ENCODE measurements around the gene TIA1.

The TIA1 gene

GRCh38 chr2:70250434-70250833, 2.0 kb upstream of the TIA1 start:
- Histone ChIP-seq H3K9ac (ENCODE audit: low read length) (no peak overlapping the region), H3K27me3 (ENCODE audit: insufficient read depth, low read length) (no peaks in the 10 kb centered on the region), H3K27ac (ENCODE audit: low read depth, low read length, poor library complexity, severe bottlenecking) (no peak overlapping the region), H3K9me3 (ENCODE audit: low read length) (no peaks in the 10 kb centered on the region), H3K4me3 (ENCODE audit: low read depth, low read length, poor library complexity, severe bottlenecking) (no peak overlapping the region), H3K9me2 (ENCODE audit: low read depth, low read length) (no peaks in the 10 kb centered on the region), H3K79me2 (ENCODE audit: insufficient read depth, low read length) (peaks cover 29% of the 10 kb centered on the region), H3K4me2 (ENCODE audit: low read length) (no peak overlapping the region), H3K4me1 (ENCODE audit: insufficient read depth, low read length, severe bottlenecking) (peaks cover 32% of the 10 kb centered on the region), H2AFZ (ENCODE audit: low read length) (0 out of 2 replicates have a peak overlapping the region, but pooled peaks have one; percentile 38), H3F3A (ENCODE audit: insufficient read depth, low read length) (0 out of 2 replicates have a peak, but pooled peaks cover 6% of the 10 kb centered on the region), H4K20me1 (ENCODE audit: insufficient read depth, low read length) (no peaks in the 10 kb centered on the region), H3K36me3 (ENCODE audit: insufficient read depth, low read length) (peaks cover 8% of the 10 kb centered on the region; the same call in 1 of the 2 replicates)
- TF ChIP-seq CTCF (IDR thresholded peaks at IDR 0.05; ENCODE audit: low read length) (no peak), EZH2 (IDR thresholded peaks at IDR 0.05; ENCODE audit: borderline replicate concordance, low read length) (no peak)

GRCh38 chr2:70247364-70248180, 856 bp downstream of the TIA1 start:
- Histone ChIP-seq H3K4me2 (ENCODE audit: low read length) (peak overlapping the region; percentile 95), H3K36me3 (ENCODE audit: insufficient read depth, low read length) (peaks cover 14% of the 10 kb centered on the region), H3K4me1 (ENCODE audit: insufficient read depth, low read length, severe bottlenecking) (peaks cover 51% of the 10 kb centered on the region), H3K9me2 (ENCODE audit: low read depth, low read length) (no peaks in the 10 kb centered on the region), H3K9ac (ENCODE audit: low read length) (peak overlapping the region; percentile 96), H3F3A (ENCODE audit: insufficient read depth, low read length) (0 out of 2 replicates have a peak, but pooled peaks cover 6% of the 10 kb centered on the region), H3K4me3 (ENCODE audit: low read depth, low read length, poor library complexity, severe bottlenecking) (peak overlapping the region; percentile 91), H2AFZ (ENCODE audit: low read length) (no peak overlapping the region), H4K20me1 (ENCODE audit: insufficient read depth, low read length) (no peaks in the 10 kb centered on the region), H3K79me2 (ENCODE audit: insufficient read depth, low read length) (peaks cover 58% of the 10 kb centered on the region), H3K27ac (ENCODE audit: low read depth, low read length, poor library complexity, severe bottlenecking) (peak overlapping the region; percentile 90), H3K9me3 (ENCODE audit: low read length) (no peaks in the 10 kb centered on the region), H3K27me3 (ENCODE audit: insufficient read depth, low read length) (no peaks in the 10 kb centered on the region)
- no peak for TF ChIP-seq CTCF (IDR thresholded peaks at IDR 0.05; ENCODE audit: low read length)
- TF ChIP-seq EZH2 (IDR thresholded peaks at IDR 0.05; ENCODE audit: borderline replicate concordance, low read length): no peak

- H3K4me2 ChIP-seq (ENCODE audit: low read length): no peak overlapping the region
- peaks cover 94% of the 10 kb centered on the region for H3K79me2 ChIP-seq (ENCODE audit: insufficient read depth, low read length)
- H3K27ac ChIP-seq (ENCODE audit: low read depth, low read length, poor library complexity, severe bottlenecking): no peak overlapping the region
- H2AFZ ChIP-seq (ENCODE audit: low read length): no peak overlapping the region
- no peaks in the 10 kb centered on the region for H3F3A ChIP-seq (ENCODE audit: insufficient read depth, low read length)
- H3K4me1 ChIP-seq (ENCODE audit: insufficient read depth, low read length, severe bottlenecking): peaks cover 36% of the 10 kb centered on the region
- H3K4me3 ChIP-seq (ENCODE audit: low read depth, low read length, poor library complexity, severe bottlenecking): no peak overlapping the region
- TF ChIP-seq EZH2 (IDR thresholded peaks at IDR 0.05; ENCODE audit: borderline replicate concordance, low read length): no peak
- no peak for TF ChIP-seq CTCF (IDR thresholded peaks at IDR 0.05; ENCODE audit: low read length)
- H3K27me3 ChIP-seq (ENCODE audit: insufficient read depth, low read length): no peaks in the 10 kb centered on the region
- peaks cover 45% of the 10 kb centered on the region for H3K36me3 ChIP-seq (ENCODE audit: insufficient read depth, low read length)
- peaks cover 4% of the 10 kb centered on the region; the same call in 1 of the 2 replicates for H4K20me1 ChIP-seq (ENCODE audit: insufficient read depth, low read length)
- H3K9me2 ChIP-seq (ENCODE audit: low read depth, low read length): no peaks in the 10 kb centered on the region
- no peaks in the 10 kb centered on the region for H3K9me3 ChIP-seq (ENCODE audit: low read length)
- H3K9ac ChIP-seq (ENCODE audit: low read length): no peak overlapping the region
Measured at GRCh38 chr2:70243806-70244584, 4.4 kb downstream of the TIA1 start.

All from OCI-LY1 (cell line).